K562 (cell line): ENCODE results near the gene BIRC3. TPM values are rescaled to one million over a fixed set of nuclear protein-coding genes. Genes with fewer than 3 reads are reported as not detected.

ENCODE experiments used
- ATAC-seq: fragments of 200-7000 bp; cut with Tn5 transposase; 3 replicates; pipeline ENCODE4 v1.9.1; 2020; ENCODE audit warnings: moderate library complexity
- BruUV-seq: library from RNA; stranded (reverse); fragments of 400-500 nt; replicated peaks from 2 replicates; lab custom pipeline; 2021; lab: Mats Ljungman, UMichigan
- CTCF ChIA-PET: fragments of 300-600 bp; formaldehyde crosslinking; extraction: SDS; loops from one replicate; lab custom pipeline; 2021; ENCODE audit warnings: low intra/inter-chr PET ratio; lab: Yijun Ruan, JAX
- POLR2A ChIA-PET: fragments of 300-600, 350-650 bp; sonication (Branson Sonifier 250); formaldehyde crosslinking; extraction: SDS; loops from one replicate; lab custom pipeline; 2021; ENCODE audit warnings: antibody characterized with exemption, inconsistent platforms; lab: Yijun Ruan, JAX
- DNase-seq, 4 experiments: peaks; one replicate each; pipeline versions ENCODE4 v3.0.0 to v3.0.0-alpha.2; 2011 to 2018; ENCODE audit warnings: low spot score in 3 of 4, mixed read lengths in 3 of 4; ENCODE audit errors: extremely low read depth in 1 of 4
- FAIRE-seq: peaks from 2 replicates; lab custom pipeline; 2011; peaks lifted over from hg19 to GRCh38; lab: Jason Lieb, UNC
- H2AFZ ChIP-seq: 2 replicates; pipeline ENCODE4 v1.6.0; 2011; ENCODE audit warnings: low read depth, low read length, control low read depth, inconsistent platforms
- H3K27ac ChIP-seq: fragments of 200-600 bp; 3 replicates; pipeline ENCODE4 v1.8.0; 2011; ENCODE audit warnings: low read depth, mild to moderate bottlenecking, control low read depth, inconsistent platforms, low read length, moderate library complexity, mixed read lengths; ENCODE audit errors: extremely low read depth
- H3K27me3 ChIP-seq, 2 experiments: fragments of 300-600 bp in 1 of 2; 2 replicates in 1 of 2; 3 replicates in 1 of 2; pipeline versions ENCODE4 v1.6.0 to v1.8.0; 2011; ENCODE audit warnings: inconsistent platforms in 2 of 2, low read length in 2 of 2, mild to moderate bottlenecking in 1 of 2, mixed read lengths in 1 of 2, moderate library complexity in 1 of 2; ENCODE audit not compliant: control insufficient read depth in 2 of 2, insufficient read depth in 2 of 2
- H3K36me3 ChIP-seq: fragments of 300-600 bp; 3 replicates; pipeline ENCODE4 v1.8.0; 2011; ENCODE audit warnings: mild to moderate bottlenecking, low read length, inconsistent platforms; ENCODE audit not compliant: control insufficient read depth, insufficient read depth
- H3K4me1 ChIP-seq, 2 experiments: fragments of 200-600 bp in 1 of 2; replicated peaks in 1 of 2; 2 replicates in 1 of 2; 3 replicates in 1 of 2; pipeline versions ENCODE4 v1.5.1 to v1.8.0; 2011; ENCODE audit warnings: inconsistent platforms in 2 of 2, low read length in 2 of 2, mild to moderate bottlenecking in 1 of 2, mixed read lengths in 1 of 2, moderate library complexity in 1 of 2; ENCODE audit not compliant: control insufficient read depth in 2 of 2, insufficient read depth in 2 of 2
- H3K4me2 ChIP-seq: 2 replicates; pipeline ENCODE4 v1.6.1; 2011; ENCODE audit warnings: low read length, control low read depth, inconsistent platforms, mixed read lengths; ENCODE audit not compliant: insufficient read depth
- H3K4me3 ChIP-seq: fragments of 200-600 bp; sonication (generic), shearing (Covaris generic); 2 replicates; pipeline ENCODE4 v1.5.1; 2016; ENCODE audit warnings: control low read depth, inconsistent platforms
- H3K79me2 ChIP-seq: fragments of 200-600 bp; 3 replicates; pipeline ENCODE4 v1.8.0; 2011; ENCODE audit warnings: low read length, inconsistent platforms; ENCODE audit not compliant: control insufficient read depth, insufficient read depth
- H3K9ac ChIP-seq, 2 experiments: 2 replicates each; pipeline versions ENCODE4 v1.6.0 to v1.6.1; 2011; ENCODE audit warnings: low read depth in 2 of 2, low read length in 2 of 2, control low read depth in 1 of 2, inconsistent platforms in 1 of 2, mild to moderate bottlenecking in 1 of 2, mixed read lengths in 1 of 2; ENCODE audit not compliant: insufficient read depth in 1 of 2
- H3K9me1 ChIP-seq: one replicate; pipeline ENCODE4 v1.6.0; 2011; ENCODE audit warnings: inconsistent platforms, mild to moderate bottlenecking, low read length, moderate library complexity; ENCODE audit not compliant: control insufficient read depth, insufficient read depth
- H3K9me3 ChIP-seq: replicated peaks from 2 replicates; pipeline ENCODE4 v1.5.1; 2011; ENCODE audit warnings: low read depth, low read length, inconsistent platforms; ENCODE audit not compliant: control insufficient read depth, insufficient read depth
- H4K20me1 ChIP-seq: replicated peaks from 2 replicates; pipeline ENCODE4 v1.6.1; 2011; ENCODE audit warnings: low read length, inconsistent platforms, mixed read lengths; ENCODE audit not compliant: control insufficient read depth, insufficient read depth
- C11orf30 ChIP-seq: fragments of 450-650 bp; IDR thresholded peaks from 2 replicates; pipeline ENCODE4 v1.6.1; 2016; ENCODE audit warnings: low read depth, mild to moderate bottlenecking
- CGGBP1 ChIP-seq: fragments of 250-450 bp; sonication (Bioruptor Pico); IDR thresholded peaks from 2 replicates; pipeline ENCODE4 v1.9.0; 2021; ENCODE audit warnings: mild to moderate bottlenecking
- HDAC8 ChIP-seq: fragments of 450-650 bp; IDR thresholded peaks from 2 replicates; pipeline ENCODE4 v1.6.1; 2016; ENCODE audit warnings: mild to moderate bottlenecking, missing genetic modification characterization, moderate library complexity, missing compliant biosample characterization
- KHSRP ChIP-seq: fragments of 450-650 bp; IDR thresholded peaks from 2 replicates; pipeline ENCODE4 v1.6.1; 2017
- MAFG ChIP-seq: fragments of 450-650 bp; conservative IDR thresholded peaks from 2 replicates; pipeline ENCODE4 v1.6.1; 2016; ENCODE audit warnings: missing genetic modification characterization, missing compliant biosample characterization
- NRF1 ChIP-seq, 2 experiments: fragments of 450-650 bp; IDR thresholded peaks in 1 of 2; conservative IDR thresholded peaks in 1 of 2; 2 replicates each; pipeline ENCODE4 v1.6.1; 2014; ENCODE audit warnings: mild to moderate bottlenecking in 2 of 2
- OTX1 ChIP-seq: fragments of 450-650 bp; formaldehyde crosslinking; IDR thresholded peaks from 2 replicates; pipeline ENCODE4 v1.4.0; 2022; ENCODE audit warnings: mild to moderate bottlenecking
- PTBP1 ChIP-seq: fragments of 200-400 bp; formaldehyde crosslinking; IDR thresholded peaks from 2 replicates; pipeline ENCODE4 v1.6.1; 2017; ENCODE audit warnings: low read depth, low read length
- SAFB ChIP-seq: fragments of 200-400 bp; formaldehyde crosslinking; IDR thresholded peaks from 2 replicates; pipeline ENCODE4 v1.6.1; 2017; ENCODE audit warnings: low read depth, low read length, borderline replicate concordance
- SP2 ChIP-seq: IDR thresholded peaks from 2 replicates; pipeline ENCODE4 v1.6.1; 2011; ENCODE audit warnings: mild to moderate bottlenecking, low read depth, low read length, moderate library complexity; ENCODE audit not compliant: poor library complexity, severe bottlenecking; ENCODE audit errors: extremely low read depth
- TAF9B ChIP-seq: fragments of 450-650 bp; IDR thresholded peaks from 2 replicates; pipeline ENCODE4 v1.6.1; 2018; ENCODE audit warnings: mild to moderate bottlenecking; ENCODE audit not compliant: partially characterized antibody
- THRAP3 ChIP-seq: fragments of 450-650 bp; IDR thresholded peaks from 2 replicates; pipeline ENCODE4 v1.6.1; 2016; ENCODE audit warnings: mild to moderate bottlenecking, inconsistent platforms, borderline replicate concordance
- ZNF217 ChIP-seq: sonication (generic); formaldehyde crosslinking; IDR thresholded peaks from 2 replicates; pipeline ENCODE4 v1.8.0; 2022; ENCODE audit warnings: mild to moderate bottlenecking, missing genetic modification reagents
- ZNF316 ChIP-seq: fragments of 450-650 bp; IDR thresholded peaks from 2 replicates; pipeline ENCODE4 v1.6.1; 2016
- WGBS: fragments of 100-300 bp; shearing (Covaris generic); methylation state at CpG from one replicate; pipeline ENCODE4 v1.1.6; 2016; ENCODE audit warnings: low coverage, mixed read lengths; ENCODE audit not compliant: insufficient coverage; ENCODE audit errors: missing lambda C conversion rate; 5-methylcytosine and 5-hydroxymethylcytosine counted together
- in situ Hi-C: fragments of 300-500 bp; cut with MboI; formaldehyde crosslinking; loops from 4 replicates; pipeline ENCODE4 v1.15.0; 2018; ENCODE audit warnings: inconsistent platforms, mixed read lengths
- intact Hi-C: fragments of 100-400 bp; cut with micrococcal nuclease; formaldehyde crosslinking; loops from 2 replicates; pipeline ENCODE4 v1.14.2; 2022
- polyA plus RNA-seq, 8 experiments: library from polyadenylated mRNA; depleted of rRNA in 4 of 8; stranded (reverse) in 5 of 8; unstranded in 3 of 8; fragments of >200 nt; fragmentation: Nextera tagmentation in 2 of 8; fragmentation: Illumina TruSeq in 1 of 8; extraction: Ambion mirVana in 2 of 8; extraction: Trizol in 1 of 8; gene quantifications; 2 replicates each; pipeline versions ENCODE4 v1.2.1 to v1.2.3, GENCODE V29; 2011 to 2014; ENCODE audit warnings: inconsistent platforms in 1 of 8, missing spikeins in 1 of 8
- total RNA-seq, 7 experiments: library from RNA; depleted of rRNA in 6 of 7; stranded (reverse); fragments of >200 nt in 6 of 7; fragmentation: Illumina TruSeq in 2 of 7; extraction: Trizol in 2 of 7; gene quantifications; 2 replicates each; pipeline versions ENCODE4 v1.2.1 to v1.2.3, GENCODE V29; 2011 to 2021; ENCODE audit warnings: low replicate concordance in 1 of 7
- TF ChIP-seq, protein P1 (sequence below), 3 experiments: fragments of 200-800 bp in 1 of 3; sonication (Bioruptor generic) in 1 of 3; sonication (generic) in 1 of 3; formaldehyde crosslinking in 1 of 3; IDR thresholded peaks; 2 replicates each; pipeline versions ENCODE4 v1.6.1 to v1.8.0; 2016 to 2022; ENCODE audit warnings: mild to moderate bottlenecking in 2 of 3, missing compliant biosample characterization in 2 of 3, missing genetic modification characterization in 2 of 3, missing genetic modification reagents in 1 of 3
- TF ChIP-seq, protein P2 (sequence below): sonication (generic); formaldehyde crosslinking; IDR thresholded peaks from 2 replicates; pipeline ENCODE4 v1.8.1; 2023; ENCODE audit warnings: mild to moderate bottlenecking, missing genetic modification reagents
- TF ChIP-seq, protein P3 (sequence below): fragments of 250-450 bp; sonication (Bioruptor Pico); IDR thresholded peaks from 2 replicates; pipeline ENCODE4 v1.8.0; 2022; ENCODE audit warnings: inconsistent platforms, mild to moderate bottlenecking, moderate library complexity, borderline replicate concordance

BIRC3 gene
- total and polyA plus RNA-seq, 9 of the 15 experiments (the other 6 are each of a cell fraction or from before 2014, with no cell fraction given) = 0.08 to 0.42 (median 0.18) TPM

DNA sequence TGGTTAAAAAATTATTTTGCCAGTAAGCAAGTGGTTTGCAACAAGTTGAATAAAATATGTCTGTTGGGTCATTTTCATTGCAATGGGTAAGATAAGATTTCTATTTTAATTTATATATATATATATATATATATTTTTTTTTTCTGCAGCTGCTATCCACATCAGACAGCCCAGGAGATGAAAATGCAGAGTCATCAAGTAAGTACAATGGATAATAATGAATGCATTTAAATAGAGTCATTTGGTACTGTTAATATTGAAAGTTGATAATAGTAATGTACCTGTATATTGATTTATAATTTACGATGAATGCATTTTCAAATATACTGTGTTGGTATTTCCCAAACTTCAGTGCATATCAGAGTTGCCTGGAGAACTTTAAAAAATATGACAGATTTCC lies 11.5 kb downstream of the BIRC3 start:
- intact Hi-C loops (no loop called here), in situ Hi-C loops (no loop called here)
- H3K27me3 ChIP-seq = no peaks in the 10 kb centered on the region
- no peaks in the 10 kb centered on the region for H3K9me3 ChIP-seq
- H3K9me1 ChIP-seq = no peaks in the 10 kb centered on the region
- no peaks in the 10 kb centered on the region for H3K36me3 ChIP-seq
- H3K4me2 ChIP-seq = no peak overlapping the region
- ChIA-PET CTCF (no interaction called here), POLR2A (no interaction called here)
- no peaks in the 10 kb centered on the region for H3K79me2 ChIP-seq
- H3K9ac ChIP-seq = no peak overlapping the region
- FAIRE-seq = no peak
- no TSS peak for BruUV-seq
- H4K20me1 ChIP-seq = no peaks in the 10 kb centered on the region
- no peak for ATAC-seq
- H3K4me1 ChIP-seq = no peaks in the 10 kb centered on the region
- H3K27ac ChIP-seq = no peak overlapping the region
- H3K4me3 ChIP-seq = no peak overlapping the region
- no peak overlapping the region for H2AFZ ChIP-seq
- WGBS = 65% methylated on average over 1 of the region's 1 CpG
- no peak for DNase-seq
- no peak for TF ChIP-seq THRAP3
- no peak for TF ChIP-seq SP2
- TF ChIP-seq TAF9B = no peak
- TF ChIP-seq ZNF217 = no peak
- no peak for TF ChIP-seq CGGBP1
- TF ChIP-seq SAFB = no peak
- TF ChIP-seq, protein P1, sequence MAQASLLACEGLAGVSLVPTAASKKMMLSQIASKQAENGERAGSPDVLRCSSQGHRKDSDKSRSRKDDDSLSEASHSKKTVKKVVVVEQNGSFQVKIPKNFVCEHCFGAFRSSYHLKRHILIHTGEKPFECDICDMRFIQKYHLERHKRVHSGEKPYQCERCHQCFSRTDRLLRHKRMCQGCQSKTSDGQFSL (CRISPR knock-in tag; IDR thresholded peaks at IDR 0.05) = no peak
- TF ChIP-seq, protein P1 (tag; IDR thresholded peaks at IDR 0.05) = no peak
- TF ChIP-seq PTBP1 = no peak
- TF ChIP-seq, protein P2, sequence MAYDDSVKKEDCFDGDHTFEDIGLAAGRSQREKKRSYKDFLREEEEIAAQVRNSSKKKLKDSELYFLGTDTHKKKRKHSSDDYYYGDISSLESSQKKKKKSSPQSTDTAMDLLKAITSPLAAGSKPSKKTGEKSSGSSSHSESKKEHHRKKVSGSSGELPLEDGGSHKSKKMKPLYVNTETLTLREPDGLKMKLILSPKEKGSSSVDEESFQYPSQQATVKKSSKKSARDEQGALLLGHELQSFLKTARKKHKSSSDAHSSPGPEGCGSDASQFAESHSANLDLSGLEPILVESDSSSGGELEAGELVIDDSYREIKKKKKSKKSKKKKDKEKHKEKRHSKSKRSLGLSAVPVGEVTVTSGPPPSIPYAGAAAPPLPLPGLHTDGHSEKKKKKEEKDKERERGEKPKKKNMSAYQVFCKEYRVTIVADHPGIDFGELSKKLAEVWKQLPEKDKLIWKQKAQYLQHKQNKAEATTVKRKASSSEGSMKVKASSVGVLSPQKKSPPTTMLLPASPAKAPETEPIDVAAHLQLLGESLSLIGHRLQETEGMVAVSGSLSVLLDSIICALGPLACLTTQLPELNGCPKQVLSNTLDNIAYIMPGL (CRISPR knock-in tag) = no peak
- TF ChIP-seq OTX1 = no peak
- 0 out of 2 replicates have a peak, but pooled peaks have one; percentile 21 for TF ChIP-seq C11orf30
- TF ChIP-seq, protein P3, sequence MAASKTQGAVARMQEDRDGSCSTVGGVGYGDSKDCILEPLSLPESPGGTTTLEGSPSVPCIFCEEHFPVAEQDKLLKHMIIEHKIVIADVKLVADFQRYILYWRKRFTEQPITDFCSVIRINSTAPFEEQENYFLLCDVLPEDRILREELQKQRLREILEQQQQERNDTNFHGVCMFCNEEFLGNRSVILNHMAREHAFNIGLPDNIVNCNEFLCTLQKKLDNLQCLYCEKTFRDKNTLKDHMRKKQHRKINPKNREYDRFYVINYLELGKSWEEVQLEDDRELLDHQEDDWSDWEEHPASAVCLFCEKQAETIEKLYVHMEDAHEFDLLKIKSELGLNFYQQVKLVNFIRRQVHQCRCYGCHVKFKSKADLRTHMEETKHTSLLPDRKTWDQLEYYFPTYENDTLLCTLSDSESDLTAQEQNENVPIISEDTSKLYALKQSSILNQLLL (CRISPR knock-in tag) = no peak
- TF ChIP-seq ZNF316 = peak; percentile 55
- peak; percentile 33 for TF ChIP-seq MAFG
- TF ChIP-seq NRF1 (conservative IDR thresholded peaks at IDR 0.05 in 1 of 2, IDR thresholded peaks at IDR 0.05 in 1 of 2) = no peak
- TF ChIP-seq HDAC8 (tag) = no peak
- TF ChIP-seq KHSRP = no peak
